Mammary epithelial cell (primary cell): ENCODE data around the gene DNAH1.

Experiments
- EZH2 ChIP-seq: IDR thresholded peaks from 2 replicates; pipeline ENCODE4 v1.6.1; 2012; ENCODE audit warnings: low read length, inconsistent platforms, borderline replicate concordance
- TF ChIP-seq, protein P1 (sequence below), 2 donors: IDR thresholded peaks in 1 of 2; conservative IDR thresholded peaks in 1 of 2; 2 replicates each; pipeline ENCODE4 v1.5.1; 2011 to 2012; ENCODE audit warnings: inconsistent platforms in 2 of 2, low read length in 2 of 2, mild to moderate bottlenecking in 2 of 2, control low read depth in 1 of 2, low read depth in 1 of 2; ENCODE audit not compliant: insufficient read depth in 1 of 2; ENCODE audit errors: extremely low read depth in 1 of 2

GRCh38 chr3:52310861-52311575, 5.1 kb upstream of the DNAH1 start:
- TF ChIP-seq, protein P1, sequence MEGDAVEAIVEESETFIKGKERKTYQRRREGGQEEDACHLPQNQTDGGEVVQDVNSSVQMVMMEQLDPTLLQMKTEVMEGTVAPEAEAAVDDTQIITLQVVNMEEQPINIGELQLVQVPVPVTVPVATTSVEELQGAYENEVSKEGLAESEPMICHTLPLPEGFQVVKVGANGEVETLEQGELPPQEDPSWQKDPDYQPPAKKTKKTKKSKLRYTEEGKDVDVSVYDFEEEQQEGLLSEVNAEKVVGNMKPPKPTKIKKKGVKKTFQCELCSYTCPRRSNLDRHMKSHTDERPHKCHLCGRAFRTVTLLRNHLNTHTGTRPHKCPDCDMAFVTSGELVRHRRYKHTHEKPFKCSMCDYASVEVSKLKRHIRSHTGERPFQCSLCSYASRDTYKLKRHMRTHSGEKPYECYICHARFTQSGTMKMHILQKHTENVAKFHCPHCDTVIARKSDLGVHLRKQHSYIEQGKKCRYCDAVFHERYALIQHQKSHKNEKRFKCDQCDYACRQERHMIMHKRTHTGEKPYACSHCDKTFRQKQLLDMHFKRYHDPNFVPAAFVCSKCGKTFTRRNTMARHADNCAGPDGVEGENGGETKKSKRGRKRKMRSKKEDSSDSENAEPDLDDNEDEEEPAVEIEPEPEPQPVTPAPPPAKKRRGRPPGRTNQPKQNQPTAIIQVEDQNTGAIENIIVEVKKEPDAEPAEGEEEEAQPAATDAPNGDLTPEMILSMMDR (conservative IDR thresholded peaks at IDR 0.05 in 1 of 2, IDR thresholded peaks at IDR 0.05 in 1 of 2; ENCODE audit: extremely low read depth in 1 of 2, insufficient read depth in 1 of 2, low read depth in 1 of 2, low read length in 2 of 2): no peak
- no peak for TF ChIP-seq EZH2
